Stimulated activated CD4-positive, alpha-beta T cell treated with anti-CD3 and anti-CD28 coated beads, Interleukin-12 subunit alpha, Interleukin-12 subunit beta, amount 100 ng/mL, for 24 hours (primary cell): Measurements from ENCODE around the gene TASP1.
"Not testable (repeated sequence)": the region's sequence is repeated elsewhere in the genome, so short reads cannot be mapped to it uniquely, and the experiment has no call there.

ENCODE experiments used
- DNase-seq, 2 experiments: peaks; one replicate each; pipeline ENCODE4 v3.0.0-alpha.2; 2020; ENCODE audit warnings: low read depth in 2 of 2

Gene TASP1

DNA sequence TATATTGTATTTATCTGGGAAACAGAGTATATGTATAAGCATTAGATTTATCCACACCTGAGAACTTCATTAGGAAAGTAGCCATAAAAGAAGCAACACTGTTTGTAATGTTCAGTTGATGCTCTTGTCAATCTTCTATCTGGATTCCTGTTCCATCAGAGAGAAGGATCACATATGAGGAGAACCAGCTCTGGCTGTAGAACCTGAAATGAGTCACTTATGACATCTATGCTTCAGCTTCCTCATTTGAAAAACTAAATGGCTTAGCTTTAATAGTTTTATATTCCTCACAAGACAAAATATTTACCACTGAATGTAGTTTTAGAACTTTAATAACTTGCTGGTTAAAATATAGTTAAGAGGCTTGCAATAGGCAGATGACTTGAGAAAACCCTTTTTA, 144.7 kb downstream of the TASP1 start:
- no peak for DNase-seq

DNA sequence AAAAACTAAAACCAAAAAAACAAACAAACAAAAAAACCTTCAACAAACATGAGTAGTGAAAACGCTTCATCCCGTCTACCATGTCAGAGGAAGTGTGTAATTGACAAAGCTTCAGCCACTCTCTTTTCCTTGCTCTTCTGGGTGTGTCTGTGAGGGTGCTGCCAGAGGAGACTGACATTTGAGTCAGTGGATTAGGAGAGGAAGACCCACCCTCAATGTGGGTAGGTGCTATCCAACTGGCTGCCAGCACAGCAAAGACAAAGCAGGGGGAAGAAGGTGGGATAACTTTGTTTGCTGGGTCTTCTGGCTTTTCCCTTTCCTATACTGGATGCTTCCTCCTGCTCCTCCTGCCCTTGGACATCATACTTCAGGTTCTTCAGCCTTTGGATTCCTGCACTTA, 145.6 kb downstream of the TASP1 start:
- no peak for DNase-seq

DNA sequence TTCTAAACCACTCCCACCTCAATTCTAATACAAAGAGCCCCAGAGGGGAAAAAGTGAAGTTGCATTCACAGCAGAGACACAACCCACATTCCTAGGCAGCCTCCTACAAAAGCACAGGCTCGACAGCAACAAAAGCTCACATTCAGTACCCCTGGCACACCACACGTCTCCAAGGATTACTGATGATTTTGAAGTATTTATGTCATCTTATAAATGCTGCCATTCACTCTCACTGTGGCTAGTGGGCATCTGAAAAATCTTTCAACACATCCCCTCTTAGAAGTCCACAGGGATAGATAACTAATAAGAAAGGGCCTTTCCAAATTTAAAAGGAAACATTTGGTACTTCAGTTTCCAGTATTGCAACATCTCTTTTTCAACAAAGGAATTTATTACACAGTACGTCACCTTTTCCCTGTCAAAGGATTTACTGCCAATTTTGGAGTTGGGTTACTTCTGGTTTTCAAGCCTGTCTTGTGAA, 146.7 kb downstream of the TASP1 start:
- DNase-seq = no peak

DNA sequence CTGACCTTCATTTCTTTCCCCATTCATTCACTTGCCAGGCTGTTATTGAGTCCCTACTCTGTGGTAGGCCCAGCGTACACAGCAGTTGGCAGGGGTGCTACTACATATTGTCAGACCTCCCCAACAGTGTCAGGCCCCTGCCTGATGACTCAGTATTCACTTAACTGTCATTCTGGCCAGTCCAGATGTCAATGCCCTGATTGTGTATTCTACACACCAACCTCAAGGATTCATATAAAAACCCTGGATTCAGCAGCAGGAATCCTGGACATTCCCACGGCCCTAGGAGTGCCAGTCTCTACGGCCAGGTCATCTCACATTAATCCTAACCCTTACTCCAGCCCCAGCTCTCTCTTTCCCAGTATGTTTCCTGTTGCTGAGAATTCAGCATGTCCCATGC, 151.5 kb downstream of the TASP1 start:
- no peak for DNase-seq

DNA sequence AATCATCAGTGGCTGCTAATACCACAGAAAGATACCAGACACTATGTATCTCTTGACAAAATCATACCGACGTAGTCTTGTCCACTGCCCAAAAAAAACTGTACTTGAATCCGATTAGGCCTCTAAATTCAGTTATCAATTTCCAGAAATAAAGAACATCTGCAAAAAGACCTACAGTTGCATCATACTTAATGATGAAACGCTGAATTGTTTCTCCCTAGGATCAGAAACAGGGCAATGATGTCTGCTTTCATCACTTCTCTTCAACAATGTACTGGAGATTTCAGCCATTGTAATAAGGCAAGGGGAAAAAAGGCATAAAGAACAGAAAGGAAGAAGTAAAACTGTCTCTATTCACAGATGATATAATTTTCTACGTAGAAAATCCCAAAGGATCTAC, 152.0 kb downstream of the TASP1 start:
- no peak for DNase-seq

DNA sequence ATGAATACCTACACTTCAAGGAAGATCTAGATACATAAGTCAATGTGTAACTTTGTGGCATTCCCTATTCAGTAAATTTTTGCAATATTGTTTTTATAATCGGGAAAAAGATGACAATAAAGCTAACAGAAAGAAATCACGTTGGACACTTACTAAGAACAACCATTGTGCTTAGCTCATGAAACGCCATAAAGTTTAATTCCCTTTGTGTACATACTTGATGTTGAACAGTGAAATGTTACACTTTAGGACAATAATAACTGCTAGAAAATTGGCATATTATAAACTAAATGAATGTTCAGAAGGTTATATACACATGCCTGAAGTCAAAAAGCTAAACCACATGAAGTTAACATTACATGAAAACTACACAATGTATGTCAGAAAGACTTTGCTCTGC, 153.2 kb downstream of the TASP1 start:
- no peak for DNase-seq

DNA sequence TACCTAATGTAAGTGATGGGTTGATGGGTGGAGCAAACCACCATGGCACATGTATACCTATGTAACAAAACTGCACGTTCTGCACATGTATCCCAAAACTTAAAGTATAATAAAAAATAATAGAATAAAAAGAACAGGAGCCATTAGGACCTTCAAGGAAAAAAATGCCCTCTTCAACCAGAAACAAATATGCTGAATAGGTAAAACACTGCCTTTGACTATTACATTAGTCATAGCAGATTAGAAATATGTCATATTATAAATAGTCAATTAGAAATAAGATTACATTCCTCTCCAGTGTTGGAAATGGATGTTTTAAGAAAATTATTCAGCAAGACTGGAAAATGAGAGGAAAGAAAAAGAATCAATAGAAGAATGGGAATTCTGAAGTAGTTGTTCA, 153.7 kb downstream of the TASP1 start:
- not testable (repeated sequence) for DNase-seq

DNA sequence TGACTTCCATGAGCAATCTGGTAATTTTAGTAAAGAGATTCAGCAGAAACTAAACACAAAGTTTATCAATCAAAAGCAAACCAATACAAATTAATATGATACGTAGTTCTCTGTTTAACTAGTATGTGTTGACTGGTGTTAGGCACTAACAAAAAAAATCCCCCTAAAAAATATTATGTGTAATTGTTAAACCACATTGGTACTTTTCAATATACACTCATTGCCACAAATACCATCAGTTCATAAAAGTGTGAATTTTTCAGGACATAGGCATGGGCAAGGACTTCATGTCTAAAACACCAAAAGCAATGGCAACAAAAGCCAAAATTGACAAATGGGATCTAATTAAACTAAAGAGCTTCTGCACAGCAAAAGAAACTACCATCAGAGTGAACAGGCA, 155.3 kb downstream of the TASP1 start:
- DNase-seq = not testable (repeated sequence)

DNA sequence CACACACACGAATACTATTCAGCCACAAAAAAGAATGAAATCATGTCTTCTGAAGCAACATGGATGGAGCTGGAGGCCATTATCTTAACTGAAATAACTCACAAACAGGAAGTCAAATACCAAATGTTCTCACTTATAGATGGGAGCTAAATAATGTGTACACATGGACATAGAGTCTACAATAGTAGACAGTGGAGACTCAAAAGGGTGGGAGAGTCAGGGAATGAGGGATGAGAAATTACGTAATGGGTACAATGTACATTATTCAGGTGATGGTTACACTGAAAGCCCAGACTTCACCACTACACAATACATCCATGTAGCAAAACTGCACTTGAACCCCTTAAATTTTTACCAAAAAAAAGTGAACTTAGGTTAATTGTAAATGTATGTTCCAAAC, 160.4 kb downstream of the TASP1 start:
- DNase-seq = no peak

DNA sequence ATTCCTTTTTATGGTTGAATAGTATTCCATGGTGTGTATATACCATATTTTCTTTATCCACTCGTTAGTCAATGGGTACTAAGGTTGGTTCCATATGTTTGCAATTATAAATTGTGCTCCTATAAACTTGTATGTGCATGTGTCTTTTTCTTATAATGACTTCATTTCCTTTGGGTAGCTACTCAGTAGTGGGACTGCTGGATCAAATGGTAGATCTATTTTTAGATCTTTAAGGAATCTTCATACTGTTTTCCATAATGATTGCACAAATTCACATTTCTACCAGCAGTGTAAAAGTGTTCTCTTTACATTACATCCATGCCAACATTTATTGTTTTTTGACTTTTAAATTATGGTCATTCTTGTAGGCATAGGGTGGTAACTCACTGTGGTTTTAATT, 164.3 kb downstream of the TASP1 start:
- no peak for DNase-seq

DNA sequence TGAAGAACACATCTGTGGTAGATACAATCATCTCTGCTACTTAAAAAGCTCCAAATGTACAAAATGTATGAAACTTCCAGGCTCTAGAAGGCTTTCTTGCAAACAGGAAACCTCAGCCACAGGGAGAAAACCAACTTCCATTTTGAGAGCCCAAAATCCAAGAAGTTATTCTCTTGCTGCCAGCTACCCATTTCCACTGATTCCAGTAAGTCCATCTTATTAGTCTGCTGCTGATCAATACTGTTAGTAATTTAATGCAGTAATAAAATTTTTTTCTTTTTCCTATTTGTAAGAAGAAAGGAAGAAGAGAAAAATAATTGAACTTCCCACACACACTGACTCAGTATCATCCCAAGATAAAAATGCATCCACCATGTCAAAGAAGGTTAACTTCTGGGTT, 169.5 kb downstream of the TASP1 start:
- no peak for DNase-seq

DNA sequence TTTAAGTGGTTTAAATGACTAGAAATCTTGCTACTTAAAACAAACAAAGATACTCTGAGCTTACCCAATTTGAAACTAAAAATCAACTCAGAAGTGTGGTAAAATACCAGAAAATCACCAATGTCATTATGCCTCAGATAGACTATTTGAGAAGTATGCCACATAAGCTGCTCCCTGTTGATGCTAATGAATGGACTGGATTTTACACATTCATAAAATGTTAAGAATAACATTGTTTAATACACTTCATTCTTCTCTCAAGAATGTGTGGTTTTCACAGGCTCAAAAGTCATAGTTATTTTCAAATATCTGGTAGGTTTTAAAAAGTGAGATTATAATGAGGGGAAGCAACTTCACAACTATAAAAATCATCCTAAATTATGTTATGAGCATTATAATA, 170.6 kb downstream of the TASP1 start:
- no peak for DNase-seq

DNA sequence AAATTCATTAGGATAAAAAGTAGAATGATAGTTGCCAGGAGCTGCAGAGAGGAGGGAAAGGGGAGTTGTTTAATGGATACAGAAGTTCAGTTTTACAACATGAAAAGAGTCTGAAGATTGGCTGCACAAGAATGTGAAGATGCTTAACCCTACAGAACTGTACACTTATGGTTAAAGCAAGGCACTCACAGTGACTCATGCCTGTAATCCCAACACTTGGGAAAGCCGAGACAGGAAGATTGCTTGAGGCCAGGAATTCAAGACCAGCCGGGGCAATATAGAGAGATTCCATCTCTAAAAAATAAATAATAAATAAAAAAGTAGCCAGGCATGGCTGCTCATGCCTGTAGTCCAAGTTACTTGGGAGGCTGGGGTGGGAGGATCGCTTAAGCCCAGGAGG, 174.0 kb downstream of the TASP1 start:
- DNase-seq = no peak

DNA sequence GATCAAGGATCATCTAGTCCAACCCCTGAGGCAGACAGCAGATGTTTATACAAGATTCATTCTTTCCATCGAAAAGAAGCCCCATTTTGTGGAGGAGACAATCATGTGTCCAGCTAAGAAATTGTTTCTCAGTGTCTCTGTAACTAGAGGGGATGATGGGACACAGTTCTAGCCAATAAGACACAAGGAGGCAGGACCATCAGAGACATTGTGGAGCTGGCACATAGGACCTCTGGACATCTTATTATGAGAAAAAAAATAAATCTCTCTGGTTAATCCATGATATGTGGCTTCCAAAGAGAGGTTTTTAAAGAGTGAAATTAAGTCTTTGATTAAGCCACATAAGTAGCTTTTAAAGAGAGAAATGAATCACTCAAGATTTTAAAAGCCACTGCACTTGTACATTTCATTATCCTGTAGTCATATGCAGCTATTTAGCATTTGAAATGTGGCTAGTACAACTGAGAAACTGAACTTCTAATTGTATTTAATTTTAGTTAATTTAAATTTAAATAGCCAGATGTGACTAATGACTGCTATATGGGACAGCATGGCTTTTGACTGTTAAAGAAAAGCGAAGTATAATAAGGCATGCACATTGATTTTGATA, 176.8 kb downstream of the TASP1 start:
- DNase-seq = no peak

DNA sequence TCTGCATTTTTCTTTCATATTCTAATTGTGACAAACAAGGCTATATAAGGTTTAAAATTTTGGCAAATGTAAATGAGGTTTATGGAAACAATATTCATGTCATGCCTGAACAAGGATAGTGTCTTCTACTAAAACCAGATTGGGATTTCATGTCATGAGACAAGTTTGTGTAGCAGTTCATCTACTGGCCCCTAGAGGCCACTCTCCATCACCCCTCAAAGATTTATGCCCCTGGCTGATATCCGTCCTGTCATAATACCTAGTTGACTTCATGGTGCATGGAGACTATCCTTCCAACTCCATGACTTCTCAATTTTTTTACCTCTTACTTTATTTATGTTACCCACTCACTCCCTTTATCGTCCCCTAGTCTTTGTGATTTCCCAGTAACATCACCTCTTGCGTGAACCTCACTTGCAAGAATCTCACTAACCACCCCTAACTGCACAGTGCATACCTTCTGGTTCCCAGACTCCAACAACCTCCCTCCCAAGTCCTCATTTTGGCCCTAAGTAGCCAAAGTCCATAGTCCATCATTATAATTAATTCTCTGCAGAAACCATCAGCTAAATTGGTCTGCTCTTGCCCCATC, 179.8 kb downstream of the TASP1 start:
- no peak for DNase-seq

DNA sequence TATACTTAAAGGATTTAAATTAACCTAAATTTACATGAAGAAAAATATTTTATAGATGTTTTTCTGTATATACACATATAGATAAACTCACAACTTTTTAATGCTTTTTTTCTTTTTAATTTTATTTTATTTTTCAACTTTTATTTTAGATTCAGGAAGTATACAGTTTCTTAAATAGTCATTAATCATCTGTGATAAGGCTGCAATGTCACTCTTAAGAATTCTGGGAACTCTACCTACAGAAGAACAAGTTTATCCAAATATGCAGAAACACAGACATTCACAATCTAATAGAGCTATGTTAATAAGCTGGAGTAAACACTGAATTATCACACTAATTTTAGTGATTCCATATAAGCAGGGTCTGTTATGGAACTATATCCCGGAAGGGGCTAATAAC, 181.2 kb downstream of the TASP1 start:
- no peak for DNase-seq

DNA sequence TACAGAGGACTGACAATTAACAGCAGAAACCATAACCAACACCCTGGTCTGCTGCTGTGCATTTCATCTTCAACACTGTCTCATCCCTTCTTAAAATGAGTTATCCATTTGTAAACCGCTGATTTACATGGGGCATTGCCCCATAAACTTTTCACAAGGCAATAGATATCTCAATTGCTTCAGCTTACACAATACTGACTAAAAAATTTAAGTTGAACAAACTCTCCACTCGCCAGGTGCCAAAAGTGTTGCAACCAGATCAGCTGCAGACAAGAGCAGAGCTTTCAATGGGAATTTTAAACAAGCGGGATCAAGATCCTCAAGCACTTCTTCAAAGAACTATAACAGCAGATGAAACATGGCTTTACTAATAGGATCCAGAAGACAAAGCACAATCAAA, 183.0 kb downstream of the TASP1 start:
- DNase-seq = no peak

DNA sequence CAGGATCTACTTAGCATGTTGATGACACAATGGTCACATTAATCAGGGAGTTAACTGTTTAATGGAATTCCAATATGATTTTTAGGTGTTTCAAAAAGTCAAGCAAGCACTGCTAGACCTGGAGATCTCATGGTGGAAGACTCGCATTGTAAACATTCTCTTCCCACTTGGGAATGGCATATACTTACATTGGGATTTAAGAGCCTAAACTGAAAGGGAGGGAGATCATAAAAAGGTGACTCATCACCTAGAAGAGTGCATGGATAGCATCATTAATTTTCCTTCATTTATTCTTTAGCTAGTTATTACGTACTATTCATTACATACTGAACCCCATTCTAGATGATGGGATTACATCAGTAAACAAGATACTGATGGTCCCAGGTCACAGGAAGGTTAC, 185.4 kb downstream of the TASP1 start:
- no peak for DNase-seq

DNA sequence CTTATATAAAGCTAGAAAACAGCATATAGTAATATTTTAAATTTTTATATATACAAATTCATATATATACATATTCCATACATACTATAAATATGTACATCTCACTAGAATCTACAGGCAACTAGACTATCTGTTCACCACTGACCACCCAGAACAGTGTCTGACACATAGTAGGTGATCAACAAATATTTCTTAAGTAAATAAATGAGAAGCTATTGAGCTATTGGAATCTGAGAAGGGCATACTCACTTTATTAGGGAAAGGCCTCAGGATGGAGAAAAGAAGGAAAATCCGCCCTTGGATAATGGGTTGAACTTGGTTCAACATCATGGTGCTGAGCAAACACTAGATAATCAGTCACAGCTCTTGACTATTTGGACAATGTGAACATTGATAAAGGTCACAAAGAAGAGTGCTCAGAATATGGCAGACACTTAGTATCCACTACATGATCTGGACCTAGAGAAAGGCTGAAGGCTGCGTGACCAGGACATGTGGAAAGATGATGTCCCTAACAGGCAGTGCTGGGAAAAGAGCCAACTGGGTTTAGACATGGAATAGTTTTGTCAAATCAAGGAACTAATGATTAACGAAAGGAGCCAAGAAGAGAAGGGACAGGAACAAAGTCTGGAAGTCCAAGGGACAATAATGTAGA, 186.1 kb downstream of the TASP1 start:
- DNase-seq = no peak

DNA sequence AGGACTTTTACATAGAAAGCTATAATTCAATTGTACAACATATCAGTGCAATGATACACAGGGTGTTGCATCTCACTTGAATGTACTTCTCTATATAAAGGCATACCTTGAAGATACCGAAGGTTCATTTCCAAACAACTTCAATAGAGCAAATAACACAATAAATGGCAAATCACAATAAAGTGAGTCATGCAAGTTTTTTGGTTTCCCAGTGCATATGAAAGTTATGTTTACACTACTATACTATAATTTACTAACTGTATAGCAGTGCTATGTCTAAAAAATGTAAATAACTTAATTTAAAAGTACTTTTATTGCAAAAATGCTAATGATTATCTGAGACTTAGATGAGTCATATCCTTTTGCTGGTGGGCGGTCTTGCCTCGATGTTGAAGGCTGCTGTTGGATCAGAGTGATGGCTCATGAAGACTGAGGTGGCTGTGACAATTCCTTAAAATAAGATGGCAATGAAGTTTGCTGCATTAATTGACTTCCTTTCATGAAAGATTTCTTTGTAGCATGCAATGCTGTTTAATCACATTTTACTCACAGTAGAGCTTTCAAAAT, 188.8 kb downstream of the TASP1 start:
- no peak for DNase-seq

DNA sequence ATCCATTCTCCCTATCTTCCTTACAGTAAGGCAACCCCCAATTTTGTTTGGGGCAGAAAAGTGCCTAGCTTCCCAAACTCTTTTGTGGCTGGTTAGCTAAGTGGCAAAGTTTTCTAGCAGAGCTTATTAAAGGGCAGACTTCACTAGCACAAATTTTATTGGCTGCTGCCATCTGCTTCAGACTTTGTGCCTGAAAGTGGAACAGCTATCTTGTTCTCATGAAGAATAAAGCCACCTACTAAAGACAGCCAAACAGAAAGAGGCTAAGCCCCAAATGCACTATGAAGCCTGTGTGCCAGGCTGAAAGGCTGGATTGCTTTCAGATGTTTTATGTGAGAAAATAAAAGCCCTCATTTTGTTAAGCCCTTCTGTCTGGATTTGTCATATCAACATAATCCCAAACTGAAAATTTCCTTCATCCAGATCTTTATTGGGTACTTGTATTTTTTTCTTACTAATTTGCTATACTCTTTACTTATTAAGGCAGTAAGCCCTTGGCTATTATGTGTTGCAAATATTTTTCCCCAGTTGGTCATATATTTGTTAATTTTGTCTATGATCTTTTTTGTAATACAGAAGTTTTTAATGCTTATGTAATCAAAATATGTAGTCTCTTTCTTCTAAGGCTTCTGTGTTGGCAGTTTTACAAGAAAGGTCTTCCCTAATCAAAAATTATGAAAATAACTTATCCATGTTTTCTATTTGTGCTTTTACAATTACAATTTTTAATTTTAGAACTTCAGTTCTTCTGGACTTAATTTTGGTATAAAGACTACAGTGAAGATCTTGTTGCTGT, 191.1 kb downstream of the TASP1 start:
- DNase-seq = no peak

DNA sequence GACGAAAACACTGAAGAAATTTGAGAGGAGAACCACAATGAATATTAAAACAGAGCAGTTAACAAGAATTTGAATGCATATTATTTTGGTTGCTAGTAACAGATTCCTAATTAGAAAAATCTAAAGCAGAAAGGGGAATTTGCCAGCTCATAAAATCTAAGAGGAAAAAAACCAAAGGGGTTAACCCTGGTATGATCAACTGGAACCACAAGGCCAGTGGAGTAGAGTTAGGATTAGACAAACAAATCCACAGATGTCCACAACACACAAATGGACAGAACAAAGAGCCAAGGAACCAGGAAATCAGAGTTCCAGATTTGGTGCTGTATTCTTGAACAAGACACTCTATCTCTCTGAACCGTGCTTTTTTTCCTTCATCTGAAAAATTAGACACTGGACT, 195.0 kb downstream of the TASP1 start:
- DNase-seq = no peak
